HG03064 (cell line): ENCODE data around the gene ARHGAP26.

Source experiments
- ATAC-seq: cut with Tn5 transposase; IDR thresholded peaks from one replicate; pipeline ENCODE4 v1.9.1; 2021; ENCODE audit warnings: low read depth; ENCODE audit not compliant: unreplicated experiment

The ARHGAP26 gene

DNA sequence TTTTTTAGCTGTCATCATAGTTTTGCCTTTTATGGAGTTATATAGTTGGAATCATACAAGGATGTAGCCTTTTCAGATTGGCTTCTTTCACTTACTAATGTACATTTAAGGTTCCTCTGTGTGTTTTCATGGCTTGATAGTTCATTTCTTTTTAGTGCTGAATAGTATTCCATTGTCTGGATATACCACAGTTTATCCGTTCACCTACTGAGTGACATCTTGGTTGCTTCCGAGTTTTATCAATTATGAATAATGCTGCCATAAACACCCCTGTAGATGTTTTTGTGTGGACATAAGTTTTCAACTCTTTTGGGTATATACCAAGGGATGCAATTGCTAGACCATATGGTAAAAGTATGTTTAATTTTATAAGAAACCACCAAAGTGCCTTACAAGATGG is 497.0 kb downstream of the ARHGAP26 start:
- ATAC-seq = no peak

GRCh38 chr5:143268388-143268787 is 498.2 kb downstream of the ARHGAP26 start:
- ATAC-seq = no peak

- ATAC-seq = no peak
These were observed 501.3 kb downstream of the ARHGAP26 start for GRCh38 chr5:143271431-143271830.

GRCh38 chr5:143274952-143275351 is 504.8 kb downstream of the ARHGAP26 start:
- no peak for ATAC-seq

GRCh38 chr5:143275512-143276363 is 505.6 kb downstream of the ARHGAP26 start:
- ATAC-seq = no peak

- no peak for ATAC-seq
These were observed 507.4 kb downstream of the ARHGAP26 start for GRCh38 chr5:143277536-143277935.
